ENCODE data around the gene CASS4. TPM values are rescaled to one million over a fixed set of nuclear protein-coding genes. Genes with fewer than 3 reads are reported as not detected.
A peak's percentile ranks its signal among the peaks of the same experiment; 100 is the strongest.

CASS4 gene
- total RNA-seq (2022) (0.64 and 0.67 TPM in 2 replicates), Bru-seq, nascent RNA (percentile 39 among the genes with signal in this experiment), BruChase-seq, experiment 1, labeled RNA remaining after a 2-hour chase (percentile 44 among the genes with signal in this experiment), BruChase-seq, experiment 2, labeled RNA remaining after a 6-hour chase (percentile 40 among the genes with signal in this experiment)
- long read RNA-seq = 0 reads

GRCh38 chr20:56411759-56412472 is at the start of gene CASS4:
TSS of gene CASS4 (plus strand) at chr20:56412260. CDS start at chr20:56412459, 199 bp downstream.
- intact Hi-C loops (cut with micrococcal nuclease; ENCODE audit: unreplicated experiment) = no loop called here
- no peak for TF ChIP-seq CTCF (IDR thresholded peaks at IDR 0.05; ENCODE audit: insufficient read depth in 1 of 2, low read depth in 1 of 2, low read length in 1 of 2, severe bottlenecking in 1 of 2, unreplicated experiment in 1 of 2)
- POLR2A ChIA-PET = interaction anchor here (0.7 to 1.3 kb wide), 2 partner anchors 12 to 20 kb away, joined by 5 to 9 read pairs; partner anchors contain the start of genes AURKA and CSTF1

GRCh38 chr20:56362833-56363413 is 49.1 kb upstream of the CASS4 start:
- Histone ChIP-seq H3K27me3 (replicated peaks; ENCODE audit: control insufficient read depth, insufficient read depth, low read length) (no peaks in the 10 kb centered on the region), H3K4me1 (no peaks in the 10 kb centered on the region), H3K9me3 (no peaks in the 10 kb centered on the region), H3K36me3 (ENCODE audit: control insufficient read depth, insufficient read depth, low read length) (no peaks in the 10 kb centered on the region), H3K4me3 (ENCODE audit: low read depth, low read length) (no peak overlapping the region)
- ChIA-PET CTCF (no interaction called here), POLR2A (no interaction called here)
- no peak overlapping the region for H3K27ac Mint-ChIP-seq (ENCODE audit: unreplicated experiment)
- no peaks in the 10 kb centered on the region for H3K9me3 Mint-ChIP-seq (ENCODE audit: unreplicated experiment)
- peak in 1 of 2 experiments; percentile 29 for DNase-seq
- H3K4me3 Mint-ChIP-seq (ENCODE audit: unreplicated experiment) = no peak overlapping the region
- H3K4me1 Mint-ChIP-seq (ENCODE audit: low read depth, unreplicated experiment) = no peaks in the 10 kb centered on the region
- no peaks in the 10 kb centered on the region for H3K27me3 Mint-ChIP-seq (ENCODE audit: insufficient read depth, unreplicated experiment)
- BruUV-seq (replicated peaks) = no TSS peak
- no peak for TF ChIP-seq CTCF (IDR thresholded peaks at IDR 0.05; ENCODE audit: insufficient read depth in 1 of 2, low read depth in 1 of 2, low read length in 1 of 2, severe bottlenecking in 1 of 2, unreplicated experiment in 1 of 2)
- peaks cover 12% of the 10 kb centered on the region for H3K36me3 Mint-ChIP-seq (ENCODE audit: insufficient read depth, unreplicated experiment)
- intact Hi-C loops (cut with micrococcal nuclease; ENCODE audit: unreplicated experiment) = no loop called here

More at GRCh38 chr20:56411759-56412472, at the start of gene CASS4:
- peak; percentile 39 to 60 for DNase-seq
- no TSS peak for BruUV-seq (replicated peaks)
- CTCF ChIA-PET = interaction anchor here (0.5 to 1.7 kb wide), 5 partner anchors 14 to 167 kb away, joined by 3 to 15 read pairs (median 4); partner anchors contain the start of genes AURKA, CSTF1 and FAM210B
- H3K4me3 ChIP-seq (ENCODE audit: low read depth, low read length) = no peak within 1 kb of the TSS
- no peaks in the 10 kb centered on the region for H3K27me3 Mint-ChIP-seq (ENCODE audit: insufficient read depth, unreplicated experiment)
- peaks cover 29% of the 10 kb centered on the region for H3K36me3 Mint-ChIP-seq (ENCODE audit: insufficient read depth, unreplicated experiment)
- H3K36me3 ChIP-seq (ENCODE audit: control insufficient read depth, insufficient read depth, low read length) = 0 out of 2 replicates have a peak, but pooled peaks cover 1% of the 10 kb centered on the region
- peaks cover 15% of the 10 kb centered on the region for H3K4me1 Mint-ChIP-seq (ENCODE audit: low read depth, unreplicated experiment)
- no peaks in the 10 kb centered on the region for H3K9me3 Mint-ChIP-seq (ENCODE audit: unreplicated experiment)
- H3K27ac Mint-ChIP-seq (ENCODE audit: unreplicated experiment) = peak within 1 kb of the TSS; percentile 20
- H3K9me3 ChIP-seq = no peaks in the 10 kb centered on the region
- peak within 1 kb of the TSS; percentile 0 for H3K4me3 Mint-ChIP-seq (ENCODE audit: unreplicated experiment)
- H3K27me3 ChIP-seq (replicated peaks; ENCODE audit: control insufficient read depth, insufficient read depth, low read length) = no peaks in the 10 kb centered on the region
- H3K4me1 ChIP-seq = peaks cover 19% of the 10 kb centered on the region

GRCh38 chr20:56363491-56363890 is 48.6 kb upstream of the CASS4 start:
- CTCF ChIA-PET = no interaction called here
- H3K9me3 Mint-ChIP-seq (ENCODE audit: unreplicated experiment) = no peaks in the 10 kb centered on the region
- no peak for DNase-seq
- H3K27ac Mint-ChIP-seq (ENCODE audit: unreplicated experiment) = no peak overlapping the region
- POLR2A ChIA-PET = no interaction called here
- BruUV-seq (replicated peaks) = no TSS peak
- peaks cover 18% of the 10 kb centered on the region for H3K36me3 Mint-ChIP-seq (ENCODE audit: insufficient read depth, unreplicated experiment)
- no peaks in the 10 kb centered on the region for H3K36me3 ChIP-seq (ENCODE audit: control insufficient read depth, insufficient read depth, low read length)
- H3K4me1 ChIP-seq = no peaks in the 10 kb centered on the region
- H3K27me3 Mint-ChIP-seq (ENCODE audit: insufficient read depth, unreplicated experiment) = no peaks in the 10 kb centered on the region
- H3K4me1 Mint-ChIP-seq (ENCODE audit: low read depth, unreplicated experiment) = no peaks in the 10 kb centered on the region
- intact Hi-C loops (cut with micrococcal nuclease; ENCODE audit: unreplicated experiment) = no loop called here
- H3K4me3 Mint-ChIP-seq (ENCODE audit: unreplicated experiment) = no peak overlapping the region
- no peaks in the 10 kb centered on the region for H3K27me3 ChIP-seq (replicated peaks; ENCODE audit: control insufficient read depth, insufficient read depth, low read length)
- H3K9me3 ChIP-seq = no peaks in the 10 kb centered on the region
- no peak overlapping the region for H3K4me3 ChIP-seq (ENCODE audit: low read depth, low read length)
- TF ChIP-seq CTCF (IDR thresholded peaks at IDR 0.05; ENCODE audit: insufficient read depth in 1 of 2, low read depth in 1 of 2, low read length in 1 of 2, severe bottlenecking in 1 of 2, unreplicated experiment in 1 of 2) = no peak
